ENCODE results near the gene MSI2. TPM values are rescaled to one million over a fixed set of nuclear protein-coding genes. Genes with fewer than 3 reads are reported as not detected.

The MSI2 gene
- total RNA-seq, 2 experiments from 2014 or later, result 117 to 120 TPM

DNA sequence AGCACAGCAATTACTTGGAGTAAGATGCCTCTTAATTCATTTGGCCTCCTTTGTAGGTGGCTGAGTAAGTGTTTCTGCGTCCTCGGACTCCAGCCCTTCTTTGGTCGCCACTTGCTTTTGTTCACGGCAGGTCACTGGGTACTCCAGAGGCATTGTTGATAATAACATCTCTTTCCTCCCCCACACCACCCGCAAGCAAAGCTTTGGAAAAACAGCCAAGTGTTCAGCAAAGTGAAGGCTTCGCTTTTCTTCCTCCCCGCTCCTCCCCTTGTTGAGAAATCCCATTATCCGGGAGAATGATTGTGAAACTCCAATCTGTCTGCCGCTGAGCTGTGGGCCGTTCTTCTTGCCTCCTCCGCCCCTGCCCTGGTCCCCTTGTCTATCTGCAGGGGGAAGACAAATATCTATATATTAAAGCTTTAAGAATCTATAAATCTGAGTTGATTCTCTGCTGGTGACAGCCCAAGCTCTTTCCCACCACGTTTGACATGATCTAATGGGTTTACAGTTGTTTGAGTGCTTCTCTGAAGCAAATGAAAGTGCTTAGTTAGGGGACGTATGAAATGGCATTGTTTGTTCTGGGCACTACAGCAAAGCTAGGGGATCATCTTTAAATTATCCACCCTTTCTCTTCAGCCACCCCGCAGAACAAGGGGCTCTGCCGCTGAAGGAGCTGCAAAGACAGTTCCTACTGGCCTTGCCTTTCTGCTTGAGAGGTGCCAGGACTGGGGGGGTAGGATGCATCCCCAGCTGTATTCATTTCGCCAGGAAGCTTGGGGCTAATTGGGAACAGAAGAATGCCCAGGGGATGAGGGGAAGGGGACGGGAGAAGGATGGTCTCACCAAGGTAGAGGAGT, 321.7 kb downstream of the MSI2 start:
- H3K9me3 Mint-ChIP-seq (ENCODE audit: low read depth), result no peaks in the 10 kb centered on the region
- H3K27ac Mint-ChIP-seq, result no peak overlapping the region
- no peaks in the 10 kb centered on the region for H3K4me1 Mint-ChIP-seq
- H3K4me3 Mint-ChIP-seq, result no peak overlapping the region
- ATAC-seq (no peak), DNase-seq (no peak)
- H3K27me3 Mint-ChIP-seq, result no peaks in the 10 kb centered on the region
- CTCF ChIA-PET, result interaction anchor here (0.5 to 2.1 kb wide), 4 partner anchors 16 to 335 kb away, joined by 3 to 8 read pairs (median 4); no protein-coding TSS in a partner anchor
- no peaks in the 10 kb centered on the region for H3K36me3 Mint-ChIP-seq

- DNase-seq (no peak), ATAC-seq (no peak)
- Mint-ChIP-seq H3K9me3 (ENCODE audit: low read depth) (no peaks in the 10 kb centered on the region), H3K27ac (no peak overlapping the region), H3K4me1 (no peaks in the 10 kb centered on the region), H3K27me3 (no peaks in the 10 kb centered on the region), H3K4me3 (no peak overlapping the region), H3K36me3 (no peaks in the 10 kb centered on the region)
- CTCF ChIA-PET, result interaction anchor here (1.1 to 2.1 kb wide), 2 partner anchors 19 to 336 kb away, joined by 3 to 8 read pairs; no protein-coding TSS in a partner anchor
These were observed 322.4 kb downstream of the MSI2 start for GRCh38 chr17:57578608-57579225.

- H3K27me3 Mint-ChIP-seq, result no peaks in the 10 kb centered on the region
- DNase-seq, result no peak
- no peaks in the 10 kb centered on the region for H3K4me1 Mint-ChIP-seq
- ATAC-seq, result no peak
- no peak overlapping the region for H3K4me3 Mint-ChIP-seq
- H3K27ac Mint-ChIP-seq, result no peak overlapping the region
- CTCF ChIA-PET, result no interaction called here
- H3K9me3 Mint-ChIP-seq (ENCODE audit: low read depth), result no peaks in the 10 kb centered on the region
- H3K36me3 Mint-ChIP-seq, result no peaks in the 10 kb centered on the region
These were observed 322.9 kb downstream of the MSI2 start for GRCh38 chr17:57579245-57579644.

- Mint-ChIP-seq H3K27me3 (no peaks in the 10 kb centered on the region), H3K4me1 (no peaks in the 10 kb centered on the region), H3K4me3 (no peak overlapping the region), H3K27ac (no peak overlapping the region), H3K9me3 (ENCODE audit: low read depth) (no peaks in the 10 kb centered on the region), H3K36me3 (no peaks in the 10 kb centered on the region)
- no peak for ATAC-seq
- DNase-seq, result no peak
- CTCF ChIA-PET, result interaction anchor here (0.9 kb wide), 1 partner anchor 92 kb away, joined by 3 read pairs; no protein-coding TSS in a partner anchor
These were observed 323.9 kb downstream of the MSI2 start for GRCh38 chr17:57580055-57580739.

DNA sequence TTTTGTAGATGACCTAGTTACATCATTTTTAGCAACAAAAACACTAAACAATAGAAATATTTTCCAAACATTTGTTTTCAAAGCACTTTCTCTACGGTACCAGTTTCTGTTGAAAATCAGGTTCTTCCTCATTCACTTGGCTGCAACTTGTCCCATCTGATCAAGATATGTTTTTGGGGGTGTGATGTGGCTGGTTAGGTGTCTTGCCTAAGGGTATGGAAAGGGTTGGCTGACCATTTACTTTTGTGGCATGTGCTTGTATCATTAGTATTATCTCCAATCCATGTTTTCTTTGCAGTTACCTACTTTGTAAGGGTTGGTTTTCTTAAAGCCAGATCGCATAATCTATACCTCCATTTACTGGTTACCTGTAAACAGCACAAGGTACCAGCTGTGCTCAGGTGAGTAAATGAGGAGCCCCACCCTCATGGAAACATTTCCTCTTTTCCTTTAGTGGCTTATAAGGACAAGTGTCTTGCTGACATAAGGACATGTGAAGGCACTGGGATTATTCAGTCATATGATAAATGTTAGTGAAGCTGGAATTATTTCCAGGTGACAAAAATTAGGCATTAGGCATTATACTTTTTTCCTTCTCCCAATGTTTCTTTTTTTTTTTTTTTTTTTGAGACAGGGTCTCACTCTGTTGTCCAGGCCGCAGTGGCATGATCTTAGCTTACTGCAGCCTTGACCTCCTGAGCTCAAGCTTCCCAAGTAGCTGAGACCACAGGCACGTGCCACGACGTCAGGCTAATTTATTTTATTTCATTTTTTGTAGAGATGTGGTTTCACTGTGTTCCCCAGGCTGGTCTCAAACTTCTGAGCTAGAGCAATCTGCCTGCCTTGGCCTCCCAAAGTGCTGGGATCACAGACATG, 326.8 kb downstream of the MSI2 start:
- ATAC-seq (no peak), DNase-seq (no peak)
- CTCF ChIA-PET, result interaction anchor here (0.9 to 1.8 kb wide), 3 partner anchors 89 to 339 kb away, joined by 4 to 9 read pairs (median 4); no protein-coding TSS in a partner anchor
- Mint-ChIP-seq H3K4me1 (no peaks in the 10 kb centered on the region), H3K9me3 (ENCODE audit: low read depth) (no peaks in the 10 kb centered on the region), H3K4me3 (no peak overlapping the region), H3K36me3 (no peaks in the 10 kb centered on the region), H3K27ac (no peak overlapping the region), H3K27me3 (no peaks in the 10 kb centered on the region)

DNA sequence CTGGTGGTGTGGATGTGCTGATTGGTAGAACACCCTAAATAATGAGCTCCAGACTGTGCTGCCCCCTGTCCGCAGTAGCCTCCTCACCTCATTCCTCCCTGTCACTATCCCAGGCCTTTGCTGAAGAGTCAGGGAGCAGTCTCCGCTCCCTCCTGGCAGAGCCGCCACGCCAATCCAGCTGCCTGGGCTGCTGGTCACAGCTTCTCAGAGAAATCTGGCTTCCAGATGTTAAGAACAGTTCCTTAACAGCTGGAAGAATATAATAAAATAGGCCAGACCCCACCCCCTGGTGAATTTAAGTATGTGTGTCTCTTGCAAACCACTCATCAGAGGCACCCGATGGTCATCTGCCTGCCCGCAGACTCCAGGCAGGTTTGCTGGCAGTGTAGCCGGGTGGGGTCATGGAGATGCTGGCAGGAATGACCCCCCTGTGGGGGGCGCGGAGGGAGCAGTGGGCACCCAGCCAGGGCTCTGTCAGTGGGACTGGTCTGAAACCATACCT, 327.8 kb downstream of the MSI2 start:
- DNase-seq (no peak), ATAC-seq (no peak)
- no peaks in the 10 kb centered on the region for H3K4me1 Mint-ChIP-seq
- H3K27me3 Mint-ChIP-seq, result no peaks in the 10 kb centered on the region
- no peaks in the 10 kb centered on the region for H3K9me3 Mint-ChIP-seq (ENCODE audit: low read depth)
- H3K4me3 Mint-ChIP-seq, result no peak overlapping the region
- no peaks in the 10 kb centered on the region for H3K36me3 Mint-ChIP-seq
- CTCF ChIA-PET, result interaction anchor here (0.9 to 1.8 kb wide), 3 partner anchors 88 to 340 kb away, joined by 4 to 9 read pairs (median 4); no protein-coding TSS in a partner anchor
- no peak overlapping the region for H3K27ac Mint-ChIP-seq

DNA sequence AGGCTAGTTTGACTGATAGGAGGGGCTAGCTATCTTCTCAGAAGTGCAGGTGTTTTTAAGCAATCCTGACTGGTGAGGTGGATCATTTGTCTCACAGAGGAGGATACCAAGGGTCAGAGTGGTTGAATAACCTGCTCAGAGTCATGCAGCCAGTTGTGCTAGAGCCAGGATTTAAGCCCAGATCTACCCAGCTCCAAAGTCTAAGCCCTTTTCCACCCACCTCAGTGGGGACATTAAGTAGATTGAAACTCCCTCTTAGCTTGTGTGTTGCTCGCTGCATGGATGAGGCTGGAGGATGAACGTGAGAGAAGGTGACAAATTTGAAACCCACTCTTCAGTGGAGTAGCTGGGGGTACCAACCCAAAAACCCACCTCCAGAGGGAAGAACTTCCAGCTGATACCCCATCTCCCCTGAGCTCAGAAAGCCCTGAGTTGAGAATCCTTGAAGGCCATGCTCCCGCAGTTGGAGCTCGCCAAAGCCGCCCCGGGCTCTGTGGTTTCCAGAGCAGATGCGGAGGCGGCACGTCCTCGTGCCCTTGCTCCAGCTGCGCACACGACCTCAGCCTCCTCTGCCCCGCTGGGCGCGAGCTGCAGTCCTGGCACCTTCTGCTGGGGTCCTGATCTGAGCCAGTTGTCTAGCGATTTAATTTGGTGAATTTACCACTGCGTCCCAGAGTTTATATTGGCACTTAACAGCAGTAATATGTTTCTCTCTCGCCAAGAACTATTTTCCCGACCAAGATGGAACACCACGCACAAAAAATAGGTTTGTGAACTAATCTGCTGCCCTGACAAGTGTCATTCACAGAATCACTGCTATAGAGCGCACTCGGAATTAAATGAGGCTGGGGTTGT, 329.2 kb downstream of the MSI2 start:
- no peaks in the 10 kb centered on the region for H3K27me3 Mint-ChIP-seq
- CTCF ChIA-PET, result interaction anchor here (0.9 to 4.8 kb wide), 2 partner anchors 13 to 86 kb away, joined by 3 to 28 read pairs; no protein-coding TSS in a partner anchor
- no peak overlapping the region for H3K27ac Mint-ChIP-seq
- no peaks in the 10 kb centered on the region for H3K9me3 Mint-ChIP-seq (ENCODE audit: low read depth)
- ATAC-seq (no peak), DNase-seq (no peak)
- H3K4me3 Mint-ChIP-seq, result no peak overlapping the region
- H3K36me3 Mint-ChIP-seq, result no peaks in the 10 kb centered on the region
- H3K4me1 Mint-ChIP-seq, result no peaks in the 10 kb centered on the region

GRCh38 chr17:57586196-57586740, 329.9 kb downstream of the MSI2 start:
- Mint-ChIP-seq H3K4me1 (no peaks in the 10 kb centered on the region), H3K27me3 (no peaks in the 10 kb centered on the region), H3K4me3 (no peak overlapping the region), H3K36me3 (no peaks in the 10 kb centered on the region), H3K27ac (no peak overlapping the region), H3K9me3 (ENCODE audit: low read depth) (no peaks in the 10 kb centered on the region)
- DNase-seq (no peak), ATAC-seq (no peak)
- CTCF ChIA-PET, result interaction anchor here (0.7 to 4.8 kb wide), 2 partner anchors 13 to 64 kb away, joined by 3 to 28 read pairs; no protein-coding TSS in a partner anchor

DNA sequence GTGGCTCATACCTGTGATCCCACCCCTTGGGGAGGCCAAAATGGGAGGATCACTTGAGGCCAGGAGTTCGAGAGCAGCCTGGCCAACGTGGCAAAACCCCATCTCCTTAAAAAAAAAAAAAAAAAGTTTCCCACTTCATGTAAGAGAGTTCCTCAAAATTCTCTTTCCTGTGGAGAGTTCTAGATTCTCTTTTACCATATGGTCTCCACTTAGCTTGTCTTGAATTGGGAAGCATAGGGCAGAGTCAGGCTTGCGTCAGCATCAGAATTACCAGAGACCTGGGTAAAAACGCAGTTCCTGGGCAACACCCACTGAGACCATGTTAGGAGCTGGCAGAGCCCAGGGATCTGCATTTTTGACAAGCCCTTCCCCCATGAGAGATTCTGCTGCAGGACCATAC, 330.4 kb downstream of the MSI2 start:
- DNase-seq, result no peak
- Mint-ChIP-seq H3K27me3 (no peaks in the 10 kb centered on the region), H3K36me3 (no peaks in the 10 kb centered on the region), H3K27ac (no peak overlapping the region), H3K4me3 (no peak overlapping the region), H3K4me1 (no peaks in the 10 kb centered on the region), H3K9me3 (ENCODE audit: low read depth) (no peaks in the 10 kb centered on the region)
- CTCF ChIA-PET, result interaction anchor here (0.7 to 4.8 kb wide), 2 partner anchors 12 to 65 kb away, joined by 3 to 28 read pairs; no protein-coding TSS in a partner anchor
- ATAC-seq, result no peak

- Mint-ChIP-seq H3K36me3 (no peaks in the 10 kb centered on the region), H3K9me3 (ENCODE audit: low read depth) (no peaks in the 10 kb centered on the region), H3K4me1 (no peaks in the 10 kb centered on the region), H3K27ac (no peak overlapping the region), H3K27me3 (no peaks in the 10 kb centered on the region), H3K4me3 (no peak overlapping the region)
- CTCF ChIA-PET, result interaction anchor here (0.7 to 4.8 kb wide), 2 partner anchors 11 to 65 kb away, joined by 3 to 28 read pairs; no protein-coding TSS in a partner anchor
- DNase-seq (no peak), ATAC-seq (no peak)
These were observed 331.1 kb downstream of the MSI2 start for GRCh38 chr17:57587193-57587969.

GRCh38 chr17:57588086-57588485, 331.8 kb downstream of the MSI2 start:
- ATAC-seq (no peak), DNase-seq (no peak)
- Mint-ChIP-seq H3K4me1 (no peaks in the 10 kb centered on the region), H3K4me3 (no peak overlapping the region), H3K9me3 (ENCODE audit: low read depth) (no peaks in the 10 kb centered on the region), H3K27ac (no peak overlapping the region), H3K36me3 (no peaks in the 10 kb centered on the region), H3K27me3 (no peaks in the 10 kb centered on the region)
- CTCF ChIA-PET, result interaction anchor here (4.8 kb wide), 1 partner anchor 11 kb away, joined by 28 read pairs; no protein-coding TSS in a partner anchor

Data from activated CD8-positive, alpha-beta memory T cell treated with anti-CD3 and anti-CD28 coated beads, Interleukin-2, amount 10 ng/mL, durations not matched to agents 7 days and 5 days (primary cell).